GM03348 (cell line): ENCODE data around the gene CYP4F2.
"Not testable (repeated sequence)": the region's sequence is repeated elsewhere in the genome, so short reads cannot be mapped to it uniquely, and the experiment has no call there.

Source experiments
- DNase-seq: peaks from one replicate; pipeline ENCODE4 v3.0.0; 2012; ENCODE audit warnings: low spot score

Gene CYP4F2

DNA sequence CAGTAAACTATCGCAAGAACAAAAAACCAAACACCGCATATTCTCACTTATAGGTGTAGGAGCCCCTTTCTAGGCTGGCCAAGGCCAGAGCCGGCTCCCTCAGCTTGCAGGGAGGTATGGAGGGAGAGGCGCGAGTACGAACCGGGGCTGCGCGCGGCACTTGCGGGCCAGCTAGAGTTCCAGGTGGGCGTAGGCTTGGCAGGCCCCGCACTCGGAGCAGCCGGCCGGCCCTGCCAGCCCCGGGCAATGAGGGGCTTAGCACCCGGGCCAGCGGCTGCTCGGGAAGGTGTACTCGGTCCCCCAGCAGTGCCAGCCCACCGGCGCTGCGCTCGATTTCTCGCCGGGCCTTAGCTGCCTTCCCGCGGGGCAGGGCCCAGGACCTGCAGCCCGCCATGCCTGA lies 1.7 kb upstream of the CYP4F2 start:
- not testable (repeated sequence) for DNase-seq

DNA sequence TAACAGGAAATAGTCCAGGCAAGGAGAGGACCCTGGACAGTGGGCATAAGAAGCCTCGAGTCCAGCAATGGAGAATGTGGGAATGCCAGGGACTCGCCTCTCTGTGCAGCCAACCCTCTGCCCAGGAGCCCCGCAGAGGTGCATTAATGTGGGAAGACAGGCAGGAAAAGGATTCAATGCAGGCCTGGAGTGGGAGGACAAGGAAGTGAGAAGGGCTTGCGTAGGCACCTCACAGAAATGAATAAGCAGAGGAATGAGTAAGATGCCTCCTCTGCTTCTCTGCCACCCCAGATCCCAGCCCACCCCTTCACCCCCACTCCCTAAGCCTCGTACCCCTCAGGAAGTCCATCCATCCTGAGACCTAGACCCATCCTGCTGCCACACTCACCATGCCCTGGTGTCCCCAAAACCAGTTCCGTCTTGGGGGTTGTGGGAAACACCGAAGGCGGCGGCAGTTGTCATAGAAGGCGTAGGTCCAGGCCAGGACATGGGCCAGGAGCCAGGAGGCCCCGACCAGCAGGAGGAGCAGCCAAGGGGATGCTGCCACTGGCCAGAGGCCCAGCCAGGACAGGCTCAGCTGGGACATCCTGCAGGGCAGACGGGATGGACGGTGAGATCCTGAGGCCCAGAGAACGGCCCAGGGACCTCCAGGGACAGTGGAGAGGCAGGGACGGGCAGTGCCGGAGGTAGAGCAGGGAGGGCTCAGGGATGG lies 692 bp downstream of the CYP4F2 start:
- no peak for DNase-seq

DNA sequence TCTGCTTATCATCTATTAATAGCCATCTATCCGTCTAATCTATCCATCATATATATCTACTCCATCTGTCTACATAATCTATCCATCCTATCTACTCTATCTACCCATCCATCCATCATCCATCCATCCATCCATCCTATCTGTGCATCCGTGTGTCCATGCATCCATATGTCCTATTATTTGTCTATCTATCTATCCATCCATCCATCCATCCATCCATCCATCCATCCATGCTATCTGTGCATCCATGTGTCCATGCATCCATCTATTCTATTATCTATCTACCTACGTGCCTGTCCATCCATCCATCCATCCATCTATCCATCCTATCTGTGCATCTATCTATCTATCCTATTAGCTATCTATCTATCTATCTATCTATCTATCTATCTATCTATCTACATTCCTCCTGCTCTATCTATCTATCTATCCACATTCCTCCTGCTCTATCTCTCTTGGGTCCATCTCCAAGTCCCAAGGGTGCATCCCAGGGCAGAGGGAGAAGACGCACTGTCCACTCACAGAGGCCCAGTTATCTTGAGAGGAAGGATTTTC lies 1.9 kb downstream of the CYP4F2 start:
- DNase-seq: no peak

DNA sequence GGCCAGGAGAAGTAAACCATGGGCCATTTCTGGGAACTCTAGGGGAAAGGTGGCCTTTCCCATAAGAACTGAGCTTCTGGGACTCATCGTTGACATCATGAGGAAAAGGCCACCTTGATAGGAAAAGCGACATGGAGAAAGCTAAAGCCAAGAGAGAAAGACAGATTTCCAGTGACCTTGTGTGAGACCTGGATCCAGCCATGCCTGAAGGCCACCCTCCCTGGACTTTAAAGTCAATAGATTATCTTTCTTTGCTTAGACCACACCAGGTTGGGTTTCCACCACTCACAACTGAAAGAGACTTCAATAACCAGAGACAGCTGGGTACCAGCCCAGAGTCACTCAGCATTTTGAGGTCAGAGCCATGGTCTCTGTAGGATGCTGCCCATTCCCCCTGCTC lies 3.5 kb downstream of the CYP4F2 start:
- no peak for DNase-seq

DNA sequence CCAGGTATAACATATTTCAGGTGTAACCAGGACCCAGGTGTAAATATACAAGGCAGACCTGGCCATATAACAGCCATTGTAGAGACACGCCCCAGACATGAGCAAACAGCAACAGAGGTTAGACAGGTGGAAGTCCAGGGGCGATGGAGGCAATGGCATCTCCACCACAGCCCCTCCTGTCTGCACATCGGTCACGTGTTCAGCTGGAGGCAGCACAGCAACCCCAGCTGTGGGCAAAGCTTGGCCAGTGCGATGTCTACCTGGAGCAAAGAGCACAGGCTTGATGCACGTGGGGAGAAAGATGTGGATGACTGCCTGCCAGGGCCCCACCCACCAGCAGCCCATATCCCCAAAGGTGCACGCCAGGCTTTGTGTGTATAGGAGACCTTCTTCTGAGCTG lies 4.4 kb downstream of the CYP4F2 start:
- DNase-seq: no peak

DNA sequence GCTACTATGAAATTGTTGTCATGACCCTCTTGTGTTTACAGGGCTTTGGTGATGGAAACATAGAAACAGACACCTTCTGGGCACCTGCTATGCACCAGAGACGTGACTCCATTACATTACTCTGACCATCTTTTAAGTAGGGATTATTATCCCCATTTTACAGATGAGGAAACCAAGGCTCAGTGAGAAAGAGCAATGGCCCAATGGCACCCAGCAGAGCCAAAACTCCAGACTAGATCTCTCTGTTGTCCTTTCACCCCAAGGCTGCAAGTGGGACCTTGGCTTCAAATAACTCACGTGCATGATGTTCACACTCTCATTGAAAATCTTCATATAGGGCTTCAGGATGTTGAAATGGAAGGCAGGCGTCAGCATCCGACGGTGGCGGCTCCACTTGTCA lies 5.9 kb downstream of the CYP4F2 start:
- no peak for DNase-seq

DNA sequence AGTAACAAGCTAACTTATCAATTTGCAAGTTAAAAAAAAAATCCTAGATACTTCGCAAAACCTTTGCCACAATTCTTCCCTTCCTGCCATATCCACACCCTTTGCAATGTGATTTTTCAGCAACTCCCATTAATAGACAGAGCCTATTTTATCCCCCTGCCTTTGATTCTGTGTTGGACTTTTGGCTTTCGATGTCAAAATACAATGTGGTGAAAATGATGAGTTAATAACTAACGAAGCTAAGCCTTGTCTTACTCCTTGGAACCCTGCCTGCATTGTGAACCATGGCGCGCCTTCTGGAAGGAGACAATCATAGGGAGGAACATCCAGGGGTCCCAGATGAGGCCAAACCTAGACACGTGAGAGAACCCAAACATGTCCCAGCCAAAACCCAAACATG lies 6.4 kb downstream of the CYP4F2 start:
- DNase-seq: no peak

DNA sequence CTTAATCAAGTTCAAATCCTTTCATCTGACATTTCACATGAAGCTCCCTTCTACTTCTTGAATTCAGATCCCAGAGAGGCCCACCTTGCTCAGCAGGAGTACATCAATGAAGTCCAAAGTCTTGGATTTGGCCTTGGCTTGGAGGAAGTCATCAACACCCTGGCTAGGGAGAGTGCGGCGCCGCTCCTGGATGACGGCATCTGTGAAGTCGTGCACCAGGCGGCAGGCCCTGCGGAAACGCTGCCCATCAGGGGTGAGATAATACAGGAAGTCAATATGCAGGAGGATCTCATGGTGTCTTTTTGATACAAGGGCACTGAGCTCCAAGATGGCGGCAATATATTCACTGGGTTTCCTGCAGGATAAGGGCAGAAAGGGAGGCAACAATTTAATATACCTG lies 8.5 kb downstream of the CYP4F2 start:
- not testable (repeated sequence) for DNase-seq

DNA sequence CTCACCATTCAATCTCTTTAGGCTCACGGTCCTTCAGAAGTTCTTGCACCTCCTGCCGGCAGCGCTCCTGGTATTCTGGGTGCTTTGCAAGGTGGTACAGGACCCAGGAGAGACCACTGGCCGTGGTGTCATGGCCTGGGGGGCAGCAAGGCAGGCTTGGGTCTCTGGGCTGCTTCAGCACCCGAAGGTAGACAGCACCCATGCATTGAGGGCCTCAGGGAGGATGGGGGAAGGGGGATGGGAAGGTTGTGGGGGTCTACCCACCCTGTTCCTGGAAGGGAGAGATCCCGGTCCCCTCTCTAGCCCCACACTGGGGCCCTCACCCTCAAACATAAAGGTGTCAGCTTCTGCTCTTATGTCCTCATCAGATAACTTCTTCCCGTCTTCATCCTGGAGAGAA lies 12.0 kb downstream of the CYP4F2 start:
- DNase-seq: no peak

DNA sequence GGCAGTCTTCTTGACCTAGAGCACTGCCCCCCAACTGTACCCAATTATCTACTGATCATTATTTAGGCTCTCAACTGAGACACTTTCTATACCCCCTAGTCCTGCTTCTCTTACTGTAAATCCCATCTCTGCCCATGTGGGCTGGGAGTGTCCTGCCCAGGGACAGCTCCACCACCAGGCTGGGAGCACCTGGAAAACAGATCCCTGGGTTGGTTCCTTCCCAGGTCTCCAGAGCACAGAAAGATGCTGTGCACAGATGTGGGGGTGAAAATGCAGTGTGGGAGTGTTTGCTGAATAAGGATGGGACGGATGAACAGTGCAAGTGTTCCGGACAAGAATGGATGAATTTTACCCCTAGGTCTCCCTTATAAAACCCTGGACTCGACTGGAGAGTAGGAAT lies 12.7 kb downstream of the CYP4F2 start:
- no peak for DNase-seq

DNA sequence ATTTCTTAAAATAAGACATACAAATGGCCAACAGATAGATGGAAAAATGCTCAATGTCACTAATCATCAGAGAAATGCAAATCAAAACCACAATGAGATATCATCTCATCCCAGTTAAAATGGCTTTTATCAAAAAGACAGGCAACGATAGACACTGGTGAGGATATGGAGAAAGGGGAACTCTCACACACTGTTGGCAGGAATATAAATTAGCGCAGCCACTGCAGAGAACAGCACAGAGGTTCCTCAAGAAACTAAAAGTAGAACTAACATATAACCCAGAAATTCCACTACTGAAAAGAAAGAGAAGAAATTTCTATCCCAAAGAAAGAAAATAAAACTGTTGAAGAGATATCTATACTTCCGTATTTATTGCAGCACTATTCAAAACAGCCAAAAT lies 14.5 kb downstream of the CYP4F2 start:
- DNase-seq: not testable (repeated sequence)

DNA sequence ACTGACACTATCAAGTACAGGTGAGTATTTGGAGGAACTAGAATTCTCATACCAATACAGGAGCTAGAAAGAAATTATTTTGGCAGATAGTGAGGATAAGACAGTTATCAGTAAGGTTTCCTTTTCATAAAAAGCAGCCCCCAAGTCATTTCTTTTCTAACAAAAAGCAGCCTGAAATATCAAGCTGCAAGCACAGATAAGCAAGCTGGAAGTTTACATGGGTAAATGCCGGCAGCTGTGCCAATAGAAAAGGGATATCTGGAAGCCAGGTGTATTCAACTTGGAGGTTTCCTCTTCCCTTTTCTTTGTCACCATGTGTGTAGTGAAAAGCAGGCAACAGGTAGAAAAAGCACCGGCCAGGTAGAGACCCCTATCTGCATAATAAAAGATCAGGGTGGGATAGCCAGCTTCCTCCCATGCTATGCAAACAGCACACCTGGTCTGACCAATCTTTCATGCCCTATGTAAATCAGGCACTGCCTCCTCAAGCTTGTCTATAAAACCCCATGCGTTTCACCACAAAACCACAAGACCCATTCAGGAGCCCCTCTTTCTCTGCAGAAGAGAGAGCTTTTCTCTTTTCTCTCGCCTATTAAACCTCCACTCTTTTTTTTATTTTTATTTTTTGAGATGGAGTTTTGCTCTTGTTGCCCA lies 22.9 kb downstream of the CYP4F2 start:
- no peak for DNase-seq

DNA sequence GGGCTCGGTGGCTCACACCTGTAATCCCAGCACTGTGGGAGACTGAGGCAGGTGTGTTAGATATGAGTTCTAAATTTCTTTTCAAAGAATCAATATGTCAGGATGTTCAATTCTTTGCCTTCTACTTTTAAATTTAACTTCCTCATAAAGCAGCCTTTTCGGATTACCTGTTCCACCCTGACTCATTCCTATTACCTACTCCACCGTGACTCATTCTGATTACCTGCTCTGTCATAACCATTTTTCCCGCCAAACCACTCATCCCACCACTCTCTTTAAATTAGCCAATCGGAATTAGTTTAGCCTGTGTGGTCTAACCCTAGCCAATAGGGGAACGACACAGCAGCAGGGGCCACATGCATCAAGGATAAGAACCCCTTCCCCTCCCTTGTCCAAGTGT lies 24.1 kb downstream of the CYP4F2 start:
- DNase-seq: not testable (repeated sequence)

DNA sequence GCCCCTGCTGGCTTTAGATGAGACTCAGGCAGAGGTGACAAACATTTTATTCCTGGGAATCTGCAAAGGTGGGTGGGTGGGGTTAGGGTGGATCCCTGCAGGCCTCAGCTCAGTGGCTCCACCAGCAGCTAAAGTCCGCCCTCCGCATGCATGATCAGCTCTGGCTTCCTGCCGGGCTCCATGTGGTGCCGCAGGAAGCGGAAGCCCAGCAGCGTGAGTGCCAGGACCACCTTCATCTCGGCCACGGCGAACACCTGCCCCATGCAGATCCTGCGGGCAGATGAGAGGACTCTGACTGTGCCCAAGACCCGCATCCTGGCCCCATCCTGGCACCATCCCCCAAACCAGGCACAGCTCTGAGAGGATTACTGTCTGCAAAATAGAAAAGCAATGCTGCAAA lies 26.3 kb downstream of the CYP4F2 start:
- no peak for DNase-seq

DNA sequence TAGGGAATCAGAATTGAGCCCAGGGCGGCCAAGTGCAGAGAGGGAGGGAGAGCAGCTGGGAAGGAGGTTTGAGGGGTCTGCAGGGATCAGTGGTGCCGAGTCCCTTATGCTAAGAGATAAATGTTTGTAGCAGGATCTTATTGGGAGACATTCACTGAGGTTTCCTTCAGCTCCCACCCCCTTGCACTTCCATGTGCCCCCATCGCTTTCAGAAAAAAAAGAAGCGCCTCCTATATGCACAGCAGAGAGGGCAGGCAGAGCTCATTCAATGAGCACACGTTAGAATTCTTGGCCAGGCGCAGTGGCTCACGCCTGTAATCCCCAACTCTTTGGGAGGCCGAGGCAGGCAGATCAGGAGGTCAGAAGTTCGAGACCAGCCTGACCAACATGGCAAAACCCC lies 28.0 kb downstream of the CYP4F2 start:
- no peak for DNase-seq

DNA sequence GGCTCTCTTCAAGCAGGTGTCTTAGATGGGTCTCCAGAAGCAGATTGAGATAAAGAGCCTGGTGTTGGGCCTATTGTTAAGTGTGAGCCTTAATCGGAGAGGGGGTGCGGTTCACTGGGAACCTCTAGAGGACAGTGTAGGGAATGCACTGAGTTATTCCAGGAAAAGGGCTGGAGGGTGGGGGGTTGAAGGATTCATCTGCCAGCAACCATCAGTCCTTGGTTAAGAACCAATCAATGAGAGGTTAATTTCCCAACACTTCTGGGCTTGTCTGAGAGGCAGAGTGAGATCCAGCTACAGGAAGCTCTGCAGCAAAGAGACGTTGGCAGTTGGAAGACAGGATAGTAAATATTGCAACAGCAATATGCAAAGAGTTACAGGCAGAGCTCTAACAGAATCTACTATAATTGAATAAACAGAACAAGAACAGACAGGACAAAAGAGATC lies 28.7 kb downstream of the CYP4F2 start:
- peak; percentile 75 for DNase-seq

DNA sequence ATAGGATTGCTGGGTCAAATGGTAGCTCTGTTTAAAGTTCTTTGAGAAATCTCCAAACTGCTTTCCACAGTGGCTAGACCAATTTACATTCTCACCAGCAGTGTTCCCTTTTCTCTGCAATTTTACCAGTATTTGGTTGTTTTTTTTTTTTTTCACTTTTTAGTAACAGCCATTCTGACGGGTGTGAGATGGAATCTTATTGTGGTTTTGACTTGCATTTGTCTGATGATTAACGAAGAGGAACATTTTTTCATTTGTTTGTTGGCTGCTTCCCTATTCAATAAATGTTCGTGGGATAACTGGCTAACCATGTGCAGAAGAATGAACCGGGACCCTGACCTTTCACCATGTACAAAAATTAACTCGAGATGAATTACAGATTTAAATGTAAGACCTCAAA lies 31.2 kb downstream of the CYP4F2 start:
- DNase-seq: no peak

DNA sequence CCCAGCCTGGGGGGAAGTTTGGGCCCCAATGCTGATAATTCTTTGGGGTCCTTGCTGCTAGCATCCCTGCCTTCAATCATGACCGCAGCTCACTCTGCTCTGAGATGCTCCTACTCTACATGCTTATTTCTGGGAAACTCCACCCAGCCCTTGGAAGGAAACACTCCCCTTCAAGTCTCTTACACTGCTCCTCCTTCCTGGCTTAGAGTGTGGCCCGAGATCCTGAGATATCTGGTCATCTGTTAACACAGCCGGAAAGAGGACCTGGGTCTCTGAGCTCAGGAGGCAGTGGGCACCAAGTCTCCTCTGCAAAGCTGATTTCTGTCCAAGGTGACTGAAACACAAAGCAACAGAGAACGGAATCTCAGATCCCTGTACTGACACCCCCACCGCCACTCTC lies 33.0 kb downstream of the CYP4F2 start:
- DNase-seq: no peak

DNA sequence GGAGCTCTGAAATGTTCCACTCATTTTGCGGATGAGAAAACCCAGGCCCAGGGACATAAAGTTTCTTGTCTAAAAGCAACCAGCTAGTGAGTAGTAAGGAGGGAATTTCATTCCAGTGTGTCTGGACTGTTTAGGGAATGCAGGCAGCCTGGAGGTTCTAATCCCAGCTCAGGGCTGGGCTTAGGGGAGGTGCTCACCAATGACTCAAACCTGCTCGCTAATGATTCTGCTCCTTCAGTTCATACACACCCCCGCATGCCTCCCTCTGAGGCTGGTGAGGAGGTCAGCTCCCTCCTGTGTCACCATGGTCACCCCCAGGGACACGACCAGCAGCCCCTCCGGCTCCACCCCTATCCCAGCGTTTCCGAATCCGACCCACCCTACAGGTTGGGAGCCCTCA lies 34.6 kb downstream of the CYP4F2 start:
- DNase-seq: no peak

DNA sequence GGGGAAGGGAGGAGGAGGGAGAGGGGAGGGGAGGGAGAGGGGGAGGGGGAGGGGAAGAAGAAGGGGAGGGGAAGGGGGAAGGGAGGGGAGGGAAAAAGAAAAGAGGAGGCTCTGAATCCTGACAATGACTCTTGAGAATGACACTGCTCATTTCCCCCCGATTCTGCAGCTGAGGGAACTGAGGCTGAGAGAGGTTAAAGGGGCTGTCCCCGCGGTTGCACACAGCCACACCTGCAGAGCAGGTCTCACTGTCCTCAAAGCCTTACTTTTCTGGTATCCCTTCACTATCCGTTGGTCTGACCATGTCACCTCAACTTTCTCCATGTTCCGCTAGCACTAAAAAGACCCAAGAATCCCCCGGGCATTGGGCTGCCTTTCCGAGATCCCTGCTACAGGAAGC lies 35.4 kb downstream of the CYP4F2 start:
- no peak for DNase-seq

DNA sequence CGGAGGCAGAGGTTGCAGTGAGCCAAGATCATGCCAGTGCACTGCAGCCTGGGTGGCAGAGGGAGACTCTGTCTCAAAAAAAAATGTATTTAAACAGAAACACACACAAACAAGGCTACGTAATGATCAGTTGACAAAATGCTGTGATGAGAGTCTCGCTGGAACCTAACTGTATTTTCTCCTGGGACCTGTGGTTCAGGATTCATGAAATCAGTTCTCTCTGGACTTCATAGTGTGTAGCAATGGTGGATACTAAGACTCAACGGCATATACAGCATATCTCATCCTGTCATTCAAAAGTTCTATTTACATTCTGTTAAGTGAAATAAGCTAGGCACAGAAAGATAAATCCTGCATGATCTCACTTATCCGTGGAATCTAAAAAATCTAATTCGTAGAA lies 37.4 kb downstream of the CYP4F2 start:
- no peak for DNase-seq

DNA sequence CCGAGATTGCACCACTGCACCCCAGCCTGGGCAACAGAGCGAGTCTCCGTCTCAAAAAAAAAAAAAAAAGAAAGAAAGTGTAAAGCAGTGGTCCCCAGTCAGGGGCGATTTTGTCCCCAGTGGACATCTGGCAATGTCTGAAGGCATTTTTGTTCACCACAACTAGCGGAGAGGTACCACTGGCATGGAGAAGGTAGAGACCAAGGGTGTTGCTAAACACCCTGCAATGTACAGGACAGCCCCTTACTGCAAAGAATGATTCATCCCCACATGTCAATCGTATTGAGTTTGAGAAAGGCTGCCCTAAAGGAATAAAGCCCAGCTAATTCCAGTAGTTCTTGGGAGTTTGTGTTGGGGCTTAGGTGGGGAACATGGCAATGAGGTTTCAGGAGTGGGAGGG lies 38.7 kb downstream of the CYP4F2 start:
- DNase-seq: no peak

DNA sequence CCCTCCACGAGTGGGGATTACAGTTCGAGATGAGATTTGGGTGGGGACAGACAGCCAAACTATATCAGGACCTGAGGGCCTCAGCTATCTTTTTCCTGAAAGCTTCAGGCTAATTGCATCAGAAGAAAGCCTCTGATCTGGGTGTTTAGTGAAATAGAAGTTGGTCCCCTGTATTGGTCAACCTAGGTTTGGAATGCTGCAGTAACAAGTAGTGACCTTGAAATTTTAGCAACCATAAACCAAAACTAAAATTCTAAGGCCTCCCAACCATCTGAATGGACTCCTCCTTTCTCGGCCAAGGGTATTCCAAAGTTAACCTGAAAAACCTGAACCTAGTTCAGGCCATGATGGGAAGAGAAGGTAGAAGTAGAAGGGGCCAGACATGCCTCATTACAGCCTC lies 47.5 kb downstream of the CYP4F2 start:
- DNase-seq: no peak

DNA sequence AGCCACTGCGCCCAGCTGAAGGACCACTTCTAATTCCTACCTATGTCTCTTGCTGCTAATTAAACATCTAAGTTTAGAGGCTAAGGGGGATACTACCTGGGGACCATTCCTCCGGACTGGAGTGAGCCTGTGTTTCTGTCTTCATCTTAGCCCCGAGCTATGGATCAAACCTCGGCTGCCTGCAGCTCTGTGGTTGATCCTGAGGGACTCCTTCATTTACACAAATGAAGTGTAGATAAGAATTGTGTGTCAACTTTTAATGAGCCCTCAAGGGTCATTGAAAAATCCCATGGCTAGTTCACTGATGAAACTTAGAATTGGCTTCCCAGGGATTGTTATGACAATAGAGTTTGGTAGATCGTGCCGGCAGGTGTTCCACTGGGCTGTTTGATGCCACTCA lies 51.0 kb downstream of the CYP4F2 start:
- DNase-seq: no peak
